Gastroesophageal sphincter (tissue), 4 donors: Measurements from ENCODE around the gene CDC42EP4. TPM values are rescaled to one million over a fixed set of nuclear protein-coding genes. Genes with fewer than 3 reads are reported as not detected.

ENCODE experiments used
- ATAC-seq: fragments of 150-250 bp; one replicate; pipeline ENCODE4 v1.9.1; 2016; ENCODE audit warnings: mild to moderate bottlenecking, moderate library complexity
- H3K27ac ChIP-seq, 4 donors: fragments of 200-600 bp; sonication (generic) in 3 of 4; 1 replicate in 3 of 4; 2 replicates in 1 of 4; pipeline ENCODE4 v1.5.1; 2016 to 2019
- H3K27me3 ChIP-seq: fragments of 200-600 bp; sonication (generic); one replicate; pipeline ENCODE4 v1.5.1; 2019
- H3K36me3 ChIP-seq, 2 donors: fragments of 200-600 bp; sonication (generic); one replicate each; pipeline ENCODE4 v1.5.1; 2019; ENCODE audit warnings: control low read depth in 1 of 2
- H3K4me1 ChIP-seq, 3 donors: fragments of 200-600 bp; sonication (generic); 1 replicate in 2 of 3; 2 replicates in 1 of 3; pipeline ENCODE4 v1.5.1; 2016 to 2019; ENCODE audit warnings: control low read depth in 2 of 3
- H3K4me3 ChIP-seq, 2 donors: fragments of 200-600 bp; sonication (generic); one replicate each; pipeline ENCODE4 v1.5.1; 2019; ENCODE audit warnings: mild to moderate bottlenecking in 1 of 2, moderate library complexity in 1 of 2
- H3K9me3 ChIP-seq, 3 donors: fragments of 200-600 bp; sonication (generic); one replicate each; pipeline ENCODE4 v1.5.1; 2017 to 2019; ENCODE audit warnings: control low read depth in 2 of 3
- EP300 ChIP-seq: sonication (generic); formaldehyde crosslinking; IDR thresholded peaks from one replicate; pipeline ENCODE4 v1.6.1; 2017; ENCODE audit warnings: antibody characterized with exemption, mild to moderate bottlenecking
- POLR2A ChIP-seq, 2 donors: fragments of 450-650 bp; IDR thresholded peaks; one replicate each; pipeline ENCODE4 v1.6.1; 2017; ENCODE audit warnings: antibody characterized with exemption in 2 of 2, mild to moderate bottlenecking in 2 of 2, moderate library complexity in 1 of 2
- POLR2AphosphoS5 ChIP-seq: sonication (generic); formaldehyde crosslinking; IDR thresholded peaks from one replicate; pipeline ENCODE4 v1.6.1; 2017; ENCODE audit warnings: antibody characterized with exemption
- WGBS, 2 donors: methylation state at CpG; one replicate each; pipeline ENCODE4 v1.1.5; 2018; ENCODE audit warnings: low coverage in 1 of 2; 5-methylcytosine and 5-hydroxymethylcytosine counted together
- total RNA-seq, 4 donors: library from RNA; depleted of rRNA; stranded (reverse); fragments of >200 nt; gene quantifications; one replicate each; pipeline ENCODE4 v1.1.0, GENCODE V29; 2016
- TF ChIP-seq, protein P1 (sequence below), 4 experiments: fragments of 200-600 bp in 2 of 4; fragments of 450-650 bp in 2 of 4; sonication (generic) in 1 of 4; IDR thresholded peaks; one replicate each; pipeline ENCODE4 v1.5.1; 2017 to 2019; ENCODE audit warnings: antibody characterized with exemption in 4 of 4, mild to moderate bottlenecking in 2 of 4, moderate library complexity in 2 of 4

CDC42EP4 gene
- total RNA-seq, 4 donors from 2014 or later: 69.4 to 106 (median 73.0) TPM

DNA sequence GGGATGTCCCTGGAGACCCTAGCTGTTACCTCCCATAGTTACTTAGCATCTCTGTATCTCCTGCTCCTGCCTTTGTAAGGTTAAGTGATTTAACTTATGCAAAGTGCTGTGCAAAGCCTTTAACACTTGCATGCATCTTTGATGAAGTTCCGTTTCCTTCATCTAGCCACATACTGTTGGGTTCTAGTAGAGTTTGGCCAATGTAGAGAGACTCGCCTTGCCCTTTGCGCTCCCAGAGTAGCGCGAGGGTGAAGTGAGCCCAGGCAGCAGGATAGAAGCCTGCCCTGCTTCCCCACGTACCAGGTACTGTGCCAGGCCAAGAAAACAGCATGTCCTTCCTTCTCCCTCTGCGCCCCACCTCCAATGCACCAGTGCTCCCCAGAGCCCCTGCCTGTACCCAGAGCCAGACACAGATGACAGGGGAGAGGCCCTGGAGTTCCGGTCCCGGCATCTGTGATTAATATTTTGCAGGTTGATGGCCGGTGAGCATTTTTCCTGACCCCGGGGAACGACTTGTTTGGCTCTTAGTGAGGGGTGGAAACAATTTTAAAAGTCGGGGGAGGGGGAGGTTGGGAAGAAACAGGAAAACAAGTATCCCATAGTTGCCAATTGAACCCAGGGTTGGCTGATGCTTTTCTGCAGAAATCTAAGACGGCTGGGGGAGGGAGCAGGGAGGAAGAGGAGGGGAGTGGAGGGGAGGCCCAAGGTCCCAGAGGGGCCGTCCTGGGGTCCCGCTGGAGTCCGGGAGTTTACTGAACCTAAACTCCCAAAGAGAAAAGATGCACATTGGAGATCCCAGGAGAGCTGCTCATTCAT lies 13.1 kb upstream of the CDC42EP4 start:
- Histone ChIP-seq H3K9me3 (peaks cover 0 to 4% (median 0%) of the 10 kb centered on the region in 3 donors), H3K27ac (peak overlapping the region in 3 of 4 donors; percentile 6 to 32 (median 17)), H3K27me3 (no peaks in the 10 kb centered on the region), H3K36me3 (no peaks in the 10 kb centered on the region), H3K4me1 (peaks cover 0 to 8% (median 0%) of the 10 kb centered on the region in 3 donors), H3K4me3 (no peak overlapping the region)
- 49 to 70% methylated on average over 7 to 8 of the region's 17 CpGs for WGBS, 2 donors
- TF ChIP-seq EP300 (no peak), POLR2A (IDR thresholded peaks at IDR 0.05) (no peak), POLR2AphosphoS5 (no peak)
- TF ChIP-seq, protein P1, sequence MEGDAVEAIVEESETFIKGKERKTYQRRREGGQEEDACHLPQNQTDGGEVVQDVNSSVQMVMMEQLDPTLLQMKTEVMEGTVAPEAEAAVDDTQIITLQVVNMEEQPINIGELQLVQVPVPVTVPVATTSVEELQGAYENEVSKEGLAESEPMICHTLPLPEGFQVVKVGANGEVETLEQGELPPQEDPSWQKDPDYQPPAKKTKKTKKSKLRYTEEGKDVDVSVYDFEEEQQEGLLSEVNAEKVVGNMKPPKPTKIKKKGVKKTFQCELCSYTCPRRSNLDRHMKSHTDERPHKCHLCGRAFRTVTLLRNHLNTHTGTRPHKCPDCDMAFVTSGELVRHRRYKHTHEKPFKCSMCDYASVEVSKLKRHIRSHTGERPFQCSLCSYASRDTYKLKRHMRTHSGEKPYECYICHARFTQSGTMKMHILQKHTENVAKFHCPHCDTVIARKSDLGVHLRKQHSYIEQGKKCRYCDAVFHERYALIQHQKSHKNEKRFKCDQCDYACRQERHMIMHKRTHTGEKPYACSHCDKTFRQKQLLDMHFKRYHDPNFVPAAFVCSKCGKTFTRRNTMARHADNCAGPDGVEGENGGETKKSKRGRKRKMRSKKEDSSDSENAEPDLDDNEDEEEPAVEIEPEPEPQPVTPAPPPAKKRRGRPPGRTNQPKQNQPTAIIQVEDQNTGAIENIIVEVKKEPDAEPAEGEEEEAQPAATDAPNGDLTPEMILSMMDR (IDR thresholded peaks at IDR 0.05): no peak
- no peak for ATAC-seq

DNA sequence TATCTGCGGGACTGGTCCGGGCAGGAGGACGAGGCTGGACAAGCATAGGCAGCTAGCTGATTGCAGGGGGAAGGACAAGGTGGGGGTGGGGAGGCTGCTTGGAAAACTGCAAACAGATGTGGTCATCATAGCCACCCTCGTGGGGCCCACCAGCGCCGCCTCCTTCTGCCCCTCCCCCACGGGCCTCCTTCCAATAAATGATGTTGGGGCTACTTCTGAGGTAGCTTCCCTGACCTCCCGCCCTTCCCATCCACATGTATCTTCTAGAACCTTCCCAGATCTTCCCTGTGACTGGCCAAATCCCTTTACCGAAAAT lies 12.3 kb upstream of the CDC42EP4 start:
- TF ChIP-seq POLR2AphosphoS5: no peak
- TF ChIP-seq EP300: no peak
- TF ChIP-seq, protein P1 (IDR thresholded peaks at IDR 0.05): no peak
- TF ChIP-seq POLR2A (IDR thresholded peaks at IDR 0.05): no peak
- Histone ChIP-seq H3K36me3 (no peaks in the 10 kb centered on the region), H3K9me3 (peaks cover 0 to 4% (median 0%) of the 10 kb centered on the region in 3 donors), H3K4me3 (no peak overlapping the region), H3K27ac (no peak overlapping the region), H3K27me3 (no peaks in the 10 kb centered on the region), H3K4me1 (peaks cover 0 to 8% (median 0%) of the 10 kb centered on the region in 3 donors)
- no CpG with 5 or more reads among the region's 9 CpGs for WGBS, 2 donors
- ATAC-seq: no peak

GRCh38 chr17:73323409-73324159 lies 11.8 kb upstream of the CDC42EP4 start:
- TF ChIP-seq POLR2AphosphoS5: no peak
- TF ChIP-seq, protein P1 (IDR thresholded peaks at IDR 0.05): no peak
- TF ChIP-seq EP300: no peak
- TF ChIP-seq POLR2A (IDR thresholded peaks at IDR 0.05): no peak
- ATAC-seq: no peak
- H3K27ac ChIP-seq: no peak overlapping the region

DNA sequence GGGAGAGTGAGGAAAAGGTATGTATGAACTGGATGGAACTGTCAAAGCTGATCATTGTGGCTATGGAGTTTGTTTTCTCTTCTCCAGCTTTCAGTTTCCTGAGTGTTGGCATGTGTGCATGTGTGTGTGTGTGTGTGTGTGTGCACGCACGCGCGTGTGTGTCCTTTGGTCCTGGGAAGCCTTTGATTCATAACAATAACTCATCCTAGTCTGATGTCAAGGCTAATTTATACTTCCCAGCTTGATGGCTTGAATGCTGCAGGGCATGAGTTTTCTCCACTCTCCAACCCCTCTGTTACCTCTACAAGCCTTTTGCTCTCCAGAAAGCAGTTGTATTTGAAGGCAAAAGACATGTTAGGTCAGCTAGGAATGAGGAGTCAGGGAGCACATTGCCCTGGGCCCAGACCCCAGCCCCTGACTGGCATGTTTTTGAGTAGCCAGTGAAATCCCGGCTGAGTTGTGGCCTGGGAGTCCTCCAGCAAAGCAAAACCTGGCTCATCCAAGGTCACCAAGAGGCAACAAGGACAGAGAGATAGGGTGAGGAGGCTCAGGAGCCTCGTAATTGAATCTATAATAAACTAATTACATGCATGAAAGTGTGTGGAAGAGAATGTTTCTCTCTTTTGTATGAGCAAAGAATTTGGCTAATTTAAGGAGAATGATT lies 8.9 kb upstream of the CDC42EP4 start:
- peaks cover 0 to 4% (median 0%) of the 10 kb centered on the region in 3 donors for H3K9me3 ChIP-seq
- no peaks in the 10 kb centered on the region for H3K27me3 ChIP-seq
- H3K4me1 ChIP-seq: peaks cover 0 to 8% (median 0%) of the 10 kb centered on the region in 3 donors
- no peak for TF ChIP-seq EP300
- WGBS, 2 donors: 77 to 81% methylated on average over 5 to 6 of the region's 6 CpGs
- no peak overlapping the region for H3K4me3 ChIP-seq
- no peak overlapping the region for H3K27ac ChIP-seq
- H3K36me3 ChIP-seq: no peaks in the 10 kb centered on the region
- ATAC-seq: no peak

More at GRCh38 chr17:73323409-73324159, 11.8 kb upstream of the CDC42EP4 start:
- H3K36me3 ChIP-seq: no peaks in the 10 kb centered on the region
- H3K9me3 ChIP-seq: peaks cover 0 to 4% (median 0%) of the 10 kb centered on the region in 3 donors
- H3K4me1 ChIP-seq: peaks cover 0 to 8% (median 0%) of the 10 kb centered on the region in 3 donors
- H3K27me3 ChIP-seq: no peaks in the 10 kb centered on the region
- 70 to 90% methylated on average over 2 of the region's 5 CpGs for WGBS, 2 donors
- H3K4me3 ChIP-seq: no peak overlapping the region

DNA sequence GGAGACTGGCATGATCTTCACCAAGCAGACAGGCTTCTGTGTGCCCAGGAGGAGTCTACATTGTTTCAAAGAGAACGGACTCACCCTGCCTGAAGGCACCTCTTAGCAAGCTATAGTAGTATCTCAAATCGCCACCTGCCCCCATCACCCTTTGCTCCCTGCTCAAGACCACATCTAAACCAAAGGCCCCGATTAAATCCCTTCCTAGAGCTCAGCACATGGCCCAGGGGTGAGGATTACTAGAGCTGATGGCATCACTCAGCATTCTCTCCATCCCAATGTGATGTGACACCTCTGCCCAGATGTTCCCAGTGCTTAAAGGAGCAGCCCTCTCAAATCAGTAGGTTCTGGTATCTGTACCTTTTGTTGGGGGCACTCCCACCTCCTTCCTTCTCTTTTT lies 8.0 kb upstream of the CDC42EP4 start:
- Histone ChIP-seq H3K27me3 (no peaks in the 10 kb centered on the region), H3K4me3 (no peak overlapping the region), H3K27ac (no peak overlapping the region), H3K36me3 (no peaks in the 10 kb centered on the region), H3K9me3 (peaks cover 0 to 4% (median 0%) of the 10 kb centered on the region in 3 donors), H3K4me1 (peaks cover 0 to 2% (median 0%) of the 10 kb centered on the region in 3 donors)
- 92% methylated on average over 2 of the region's 3 CpGs; no CpG with 5 or more reads in 1 of the 2 donors for WGBS, 2 donors
- TF ChIP-seq POLR2A (IDR thresholded peaks at IDR 0.05) (no peak), POLR2AphosphoS5 (no peak), EP300 (no peak)
- TF ChIP-seq, protein P1 (IDR thresholded peaks at IDR 0.05): no peak
- ATAC-seq: no peak
